ENCODE results near the gene EHD3. TPM values are rescaled to one million over a fixed set of nuclear protein-coding genes. Genes with fewer than 3 reads are reported as not detected.
A peak's percentile ranks its signal among the peaks of the same experiment; 100 is the strongest.

EHD3 gene
- total RNA-seq, 1 donor from 2014 or later: 27.9 TPM

DNA sequence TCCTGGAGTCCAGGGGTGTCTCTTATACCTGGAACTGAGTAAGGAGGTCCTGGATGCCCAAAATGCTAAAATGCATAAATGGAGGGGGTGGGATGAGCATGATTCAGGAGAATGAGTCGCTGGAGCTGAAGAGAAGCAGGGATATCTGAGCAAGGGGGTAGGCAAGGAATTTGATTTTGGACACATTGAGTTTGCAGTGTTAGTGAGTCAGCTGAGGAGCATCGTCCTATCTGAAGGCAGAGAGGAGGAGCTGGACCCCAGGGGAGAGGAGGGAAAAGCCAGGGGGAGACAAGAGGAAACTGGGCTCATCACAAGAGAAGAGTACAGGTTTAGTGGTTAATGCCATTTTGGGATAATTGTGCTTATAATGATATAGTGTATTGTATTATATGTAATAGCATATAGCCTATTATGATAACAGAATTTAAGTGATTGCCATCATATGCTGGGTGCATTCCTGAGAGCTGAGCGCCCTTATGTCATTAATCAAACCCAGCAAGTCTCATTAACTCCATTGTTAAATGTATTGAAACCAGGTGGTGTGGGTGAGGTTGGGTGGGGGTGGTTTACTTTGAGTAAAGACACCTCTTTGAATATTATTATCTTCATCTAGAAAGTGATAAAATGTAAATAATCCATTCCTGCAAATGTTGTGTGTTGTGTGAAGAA is 12.4 kb downstream of the EHD3 start:
- intact Hi-C loops (cut with DNase I): no loop called here
- ATAC-seq: no peak
- DNase-seq (ENCODE audit: missing footprints): no peak

GRCh38 chr2:31247711-31248110 is 13.8 kb downstream of the EHD3 start:
- intact Hi-C loops (cut with DNase I): no loop called here
- DNase-seq (ENCODE audit: missing footprints) (no peak), ATAC-seq (no peak)

- intact Hi-C loops (cut with DNase I): no loop called here
- DNase-seq (ENCODE audit: missing footprints) (no peak), ATAC-seq (no peak)
Measured at GRCh38 chr2:31248139-31248538, 14.2 kb downstream of the EHD3 start.

GRCh38 chr2:31249009-31249690 is 15.2 kb downstream of the EHD3 start:
- no peak for ATAC-seq
- intact Hi-C loops (cut with DNase I): no loop called here
- no peak for DNase-seq (ENCODE audit: missing footprints)

- no peak for DNase-seq (ENCODE audit: missing footprints)
- ATAC-seq: peak; percentile 76
- intact Hi-C loops (cut with DNase I): no loop called here
Measured at GRCh38 chr2:31251018-31251417, 17.1 kb downstream of the EHD3 start.

- no peak for ATAC-seq
Measured at GRCh38 chr2:31251851-31252250, 17.9 kb downstream of the EHD3 start.

DNA sequence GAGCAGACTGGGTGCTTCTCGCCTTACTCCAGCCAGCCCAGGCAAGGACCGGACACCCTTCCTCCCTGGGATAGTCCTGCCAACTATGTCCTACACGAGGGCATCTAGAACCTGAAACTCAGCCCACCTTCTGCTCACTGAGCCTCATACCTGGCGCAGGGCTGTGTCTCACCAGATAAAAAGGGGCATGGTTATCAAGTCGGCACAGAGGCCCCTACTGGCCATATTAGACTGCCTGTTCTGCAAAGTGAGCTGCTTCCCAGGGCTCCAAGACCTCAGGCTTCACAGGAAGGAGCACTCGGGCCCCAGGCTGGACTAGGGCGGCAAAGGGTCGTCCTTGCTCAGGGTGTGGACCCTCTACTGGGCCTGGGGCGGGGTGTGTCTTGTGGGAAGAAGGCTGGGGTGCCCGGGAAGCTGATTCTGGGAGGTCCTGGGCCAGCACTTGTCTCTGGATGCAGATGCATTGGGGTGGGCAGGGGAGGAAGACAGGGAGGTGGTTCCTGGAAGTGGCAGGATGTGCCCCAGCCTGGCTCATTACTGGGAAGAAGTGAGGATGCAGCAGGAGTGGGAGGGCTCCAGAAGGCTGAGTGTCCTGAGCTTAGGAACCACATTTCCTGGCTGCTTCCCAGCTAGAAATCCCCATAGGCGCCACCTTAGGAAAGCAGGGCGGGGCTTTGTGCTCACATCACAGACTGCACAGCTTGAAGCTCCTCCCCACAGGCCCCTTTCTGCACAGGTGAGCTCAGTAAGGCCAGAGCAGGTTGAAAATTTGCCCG is 19.6 kb downstream of the EHD3 start:
- ATAC-seq (no peak), DNase-seq (ENCODE audit: missing footprints) (no peak)
- intact Hi-C loops (cut with DNase I): no loop called here

More at GRCh38 chr2:31251851-31252250, 17.9 kb downstream of the EHD3 start:
- DNase-seq (ENCODE audit: missing footprints): no peak
- intact Hi-C loops (cut with DNase I): no loop called here

- intact Hi-C loops (cut with DNase I): no loop called here
Measured at GRCh38 chr2:31254237-31255203, 20.6 kb downstream of the EHD3 start.

DNA sequence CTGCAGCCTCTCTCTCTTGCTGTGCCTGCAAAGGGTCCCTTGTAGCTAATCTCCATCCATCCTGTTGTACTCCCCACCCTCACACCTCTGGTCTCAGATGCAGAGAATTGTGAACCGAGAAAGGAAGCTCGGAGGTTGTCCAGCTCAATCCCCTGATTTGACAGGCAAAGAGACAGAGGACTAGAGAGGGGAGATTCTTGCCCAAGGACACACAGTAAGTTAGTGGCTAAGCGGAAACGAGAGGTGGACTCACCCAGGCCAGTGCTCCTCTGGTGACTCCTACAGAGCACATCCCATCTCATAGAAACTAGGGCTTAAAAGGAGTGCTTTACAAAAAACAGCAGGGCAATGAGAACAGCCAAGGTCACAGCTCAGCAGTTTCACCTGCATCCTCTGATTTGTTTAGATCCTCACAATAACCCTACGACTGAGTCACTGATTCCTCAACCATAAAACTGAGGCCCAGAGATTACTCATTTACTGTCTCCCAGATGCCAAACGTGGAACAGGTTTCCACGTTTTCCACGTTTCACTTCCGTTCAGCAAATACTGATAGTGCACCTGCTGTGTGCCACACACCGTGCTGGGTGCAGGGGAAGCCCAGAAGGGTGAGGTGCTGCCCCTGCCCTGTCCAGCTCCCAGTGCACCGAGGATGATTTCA is 22.1 kb downstream of the EHD3 start:
- intact Hi-C loops (cut with DNase I): no loop called here
- no peak for DNase-seq (ENCODE audit: missing footprints)
- ATAC-seq: no peak

More at GRCh38 chr2:31254237-31255203, 20.6 kb downstream of the EHD3 start:
- DNase-seq (ENCODE audit: missing footprints): no peak
- ATAC-seq: no peak

DNA sequence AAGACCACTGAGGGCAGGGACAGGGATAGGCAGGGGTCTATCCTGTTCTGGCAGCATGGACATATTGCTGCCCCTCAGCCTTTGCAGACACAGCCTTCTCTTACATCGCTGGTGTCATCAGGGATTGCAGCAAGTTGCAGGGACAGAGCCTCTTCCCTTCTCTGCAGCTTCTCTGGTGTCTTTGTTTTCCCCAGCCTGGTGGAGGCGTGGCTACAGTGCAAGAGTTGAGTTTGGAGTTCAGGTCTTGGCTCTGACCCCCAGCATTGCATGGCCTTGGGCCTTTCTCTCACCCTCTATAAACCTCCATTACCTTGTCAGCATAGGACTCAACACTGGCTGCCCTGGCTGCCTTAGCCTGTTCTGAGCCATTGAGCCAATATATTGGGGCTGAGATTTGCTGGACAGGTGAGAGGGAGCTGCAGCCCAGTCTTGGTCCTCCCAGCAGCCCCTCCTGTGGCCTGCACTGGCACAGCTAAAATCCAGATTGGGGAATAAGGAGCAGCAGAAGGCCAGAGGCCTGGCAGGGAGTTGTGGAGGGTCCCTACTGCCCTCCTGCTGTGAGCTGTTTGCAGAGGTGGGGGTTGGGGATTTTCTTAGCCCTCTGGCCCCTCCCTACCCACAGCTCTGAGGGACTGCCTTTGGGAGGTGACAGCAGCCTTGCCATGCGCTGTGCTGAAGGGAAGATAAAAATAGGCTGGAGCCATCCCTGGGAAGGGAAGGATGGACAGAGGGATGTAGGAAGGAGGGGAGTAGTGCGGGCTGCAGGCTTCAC is 22.8 kb downstream of the EHD3 start:
- intact Hi-C loops (cut with DNase I): no loop called here
- DNase-seq (ENCODE audit: missing footprints): no peak
- peak; percentile 63 for ATAC-seq

GRCh38 chr2:31258351-31258750 is 24.4 kb downstream of the EHD3 start:
- intact Hi-C loops (cut with DNase I): no loop called here
- DNase-seq (ENCODE audit: missing footprints) (no peak), ATAC-seq (no peak)

DNA sequence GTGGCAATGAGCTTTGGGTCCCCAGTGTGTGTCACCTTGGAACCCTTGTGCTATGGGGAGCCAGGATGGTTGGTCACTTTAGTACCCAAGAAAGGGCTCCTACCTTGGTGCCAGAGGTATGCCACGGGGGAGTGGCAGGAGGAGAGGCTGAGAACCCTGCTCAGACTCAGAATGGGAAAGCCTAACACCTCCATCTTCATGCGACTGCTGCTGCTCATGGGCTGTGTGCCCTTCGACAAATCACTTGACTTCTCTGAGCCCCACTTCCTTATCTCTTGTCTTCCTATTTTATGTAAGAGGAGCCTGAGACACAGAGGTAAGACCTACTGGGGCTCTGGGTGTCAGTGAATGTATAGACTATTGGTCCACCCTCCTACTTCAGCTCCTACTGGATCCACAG is 25.1 kb downstream of the EHD3 start:
- no peak for DNase-seq (ENCODE audit: missing footprints)
- intact Hi-C loops (cut with DNase I): no loop called here
- ATAC-seq: no peak

GRCh38 chr2:31260870-31261269 is 26.9 kb downstream of the EHD3 start:
- no peak for DNase-seq (ENCODE audit: missing footprints)
- intact Hi-C loops (cut with DNase I): no loop called here
- no peak for ATAC-seq

GRCh38 chr2:31263636-31264190 is 29.8 kb downstream of the EHD3 start:
- intact Hi-C loops (cut with DNase I): no loop called here
- DNase-seq (ENCODE audit: missing footprints) (no peak), ATAC-seq (peak; percentile 78)

- DNase-seq (ENCODE audit: missing footprints) (no peak), ATAC-seq (no peak)
- intact Hi-C loops (cut with DNase I): no loop called here
Measured at GRCh38 chr2:31265234-31265633, 31.3 kb downstream of the EHD3 start.

DNA sequence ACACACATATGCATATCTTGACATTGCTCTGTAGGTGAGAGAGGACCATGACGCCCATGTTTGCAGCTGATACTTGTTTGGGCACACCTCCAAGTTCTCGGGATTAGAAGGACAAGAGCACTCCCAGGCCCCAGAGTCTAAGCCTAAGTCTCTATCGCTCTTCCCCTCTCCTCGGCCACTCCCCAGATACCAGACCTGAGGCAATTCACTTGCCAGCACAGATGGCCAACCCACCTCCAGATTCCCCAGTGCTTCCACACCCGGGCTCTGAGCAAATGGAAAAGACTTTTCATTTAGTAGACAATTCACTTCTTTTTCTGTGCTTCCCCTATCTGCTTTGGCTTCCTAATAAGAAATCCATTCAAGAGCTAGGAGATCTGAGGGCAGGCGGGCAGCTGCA is 32.9 kb downstream of the EHD3 start:
- intact Hi-C loops (cut with DNase I): no loop called here
- no peak for ATAC-seq

DNA sequence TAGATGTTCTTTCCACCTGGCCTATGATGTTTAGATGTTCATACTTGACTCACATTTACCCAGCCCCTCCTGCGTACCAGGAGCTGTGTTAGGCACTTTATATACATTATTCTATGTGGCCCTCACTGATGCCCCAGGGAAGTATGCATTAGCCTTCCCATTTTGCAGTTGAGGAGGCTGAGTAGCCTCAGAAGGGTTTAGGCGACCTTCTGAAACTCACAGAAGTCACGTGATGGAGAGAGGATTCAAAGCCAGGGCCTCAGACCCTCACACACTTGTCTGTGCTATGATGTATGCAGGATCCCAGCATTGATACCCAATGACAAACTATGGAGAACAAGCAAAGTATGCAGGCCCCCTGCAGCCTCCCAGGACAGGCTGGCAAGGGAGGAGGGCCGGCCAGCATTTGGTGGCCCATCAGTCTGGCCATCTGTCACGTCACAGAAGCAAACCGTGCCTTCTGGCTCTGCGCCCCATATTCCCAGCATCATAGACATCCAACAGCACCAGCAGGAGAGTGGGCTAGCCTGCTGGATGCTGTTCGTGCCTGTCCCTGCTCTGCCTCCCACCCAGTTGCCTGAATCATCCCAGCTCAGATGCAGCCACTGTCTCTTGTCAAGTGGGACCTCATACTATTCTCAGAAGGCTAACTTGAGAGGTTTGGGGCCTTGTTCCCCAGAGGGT is 33.6 kb downstream of the EHD3 start:
- ATAC-seq (no peak), DNase-seq (ENCODE audit: missing footprints) (no peak)
- intact Hi-C loops (cut with DNase I): no loop called here

More for the DNA sequence above, 32.9 kb downstream of the EHD3 start:
- DNase-seq (ENCODE audit: missing footprints): no peak
